Osteoblast (primary cell): ENCODE data around the gene CNPY2. TPM values are rescaled to one million over a fixed set of nuclear protein-coding genes. Genes with fewer than 3 reads are reported as not detected.
"Not testable (repeated sequence)": the region's sequence is repeated elsewhere in the genome, so short reads cannot be mapped to it uniquely, and the experiment has no call there.

Experiments used
- DNase-seq: peaks from one replicate; pipeline ENCODE4 v3.0.0; 2011; ENCODE audit warnings: low spot score, mixed read lengths; ENCODE audit not compliant: insufficient read length; ENCODE audit errors: missing footprints
- H2AFZ ChIP-seq: 2 replicates; pipeline ENCODE4 v1.6.0; 2011; ENCODE audit warnings: mild to moderate bottlenecking, low read length
- H3K27ac ChIP-seq: 2 replicates; pipeline ENCODE4 v1.5.1; 2011; ENCODE audit warnings: mild to moderate bottlenecking, low read depth, low read length, moderate library complexity
- H3K27me3 ChIP-seq: 2 replicates; pipeline ENCODE4 v1.6.0; 2012; ENCODE audit warnings: mild to moderate bottlenecking, control low read depth, inconsistent platforms, low read length, moderate library complexity; ENCODE audit not compliant: insufficient read depth
- H3K36me3 ChIP-seq: 2 replicates; pipeline ENCODE4 v1.5.1; 2011; ENCODE audit warnings: mild to moderate bottlenecking, low read length, control low read depth, moderate library complexity; ENCODE audit not compliant: insufficient read depth
- H3K4me1 ChIP-seq: 2 replicates; pipeline ENCODE4 v1.5.1; 2011; ENCODE audit warnings: mild to moderate bottlenecking, low read length, control low read depth, moderate library complexity; ENCODE audit not compliant: insufficient read depth
- H3K4me2 ChIP-seq: 2 replicates; pipeline ENCODE4 v1.6.0; 2011; ENCODE audit warnings: mild to moderate bottlenecking, low read length; ENCODE audit not compliant: insufficient read depth
- H3K4me3 ChIP-seq: fragments of 200-600 bp; sonication (generic); 3 replicates; pipeline ENCODE4 v1.5.1; 2012; ENCODE audit warnings: mild to moderate bottlenecking, low read length, inconsistent platforms; ENCODE audit not compliant: insufficient read depth
- H3K79me2 ChIP-seq: 2 replicates; pipeline ENCODE4 v1.6.0; 2012; ENCODE audit warnings: mild to moderate bottlenecking, low read length, control low read depth, inconsistent platforms; ENCODE audit not compliant: insufficient read depth
- H3K9me3 ChIP-seq: 2 replicates; pipeline ENCODE4 v1.5.1; 2011; ENCODE audit warnings: low read depth, low read length, control low read depth
- H4K20me1 ChIP-seq: 2 replicates; pipeline ENCODE4 v1.6.0; 2012; ENCODE audit warnings: mild to moderate bottlenecking, low read length, control low read depth; ENCODE audit not compliant: insufficient read depth
- CTCF ChIP-seq: IDR thresholded peaks from 2 replicates; pipeline ENCODE4 v1.5.1; 2011; ENCODE audit warnings: mild to moderate bottlenecking, low read depth, low read length, moderate library complexity; ENCODE audit errors: extremely low read depth
- total RNA-seq: library from RNA; depleted of rRNA; stranded (reverse); fragments of >200 nt; gene quantifications from 2 replicates; pipeline ENCODE4 v1.2.3, GENCODE V29; 2012

Gene CNPY2
- total RNA-seq, 1 donor = 82.5 TPM

- H3K4me2 ChIP-seq = no peak overlapping the region
- no peak overlapping the region for H3K27ac ChIP-seq
- H3K9me3 ChIP-seq = no peaks in the 10 kb centered on the region
- H3K36me3 ChIP-seq = peaks cover 79% of the 10 kb centered on the region
- H3K27me3 ChIP-seq = no peaks in the 10 kb centered on the region
- TF ChIP-seq CTCF = no peak
- H3K4me3 ChIP-seq = no peak overlapping the region
- H3K4me1 ChIP-seq = peaks cover 5% of the 10 kb centered on the region
- H4K20me1 ChIP-seq = peaks cover 5% of the 10 kb centered on the region
- H3K79me2 ChIP-seq = peaks cover 7% of the 10 kb centered on the region
- DNase-seq = no peak
- no peak overlapping the region for H2AFZ ChIP-seq
These were observed 33.8 kb downstream of the CNPY2 start for GRCh38 chr12:56282030-56282429.

GRCh38 chr12:56280849-56281248, 34.9 kb downstream of the CNPY2 start:
- TF ChIP-seq CTCF = no peak
- no peaks in the 10 kb centered on the region for H4K20me1 ChIP-seq
- no peaks in the 10 kb centered on the region for H3K79me2 ChIP-seq
- H3K9me3 ChIP-seq = no peaks in the 10 kb centered on the region
- no peak for DNase-seq
- no peak overlapping the region for H3K4me3 ChIP-seq
- H3K27me3 ChIP-seq = no peaks in the 10 kb centered on the region
- H3K27ac ChIP-seq = no peak overlapping the region
- H3K4me2 ChIP-seq = no peak overlapping the region
- no peaks in the 10 kb centered on the region for H3K4me1 ChIP-seq
- no peak overlapping the region for H2AFZ ChIP-seq
- peaks cover 78% of the 10 kb centered on the region for H3K36me3 ChIP-seq

GRCh38 chr12:56278905-56279304, 36.9 kb downstream of the CNPY2 start:
- no peak for TF ChIP-seq CTCF
- no peak overlapping the region for H3K27ac ChIP-seq
- no peak overlapping the region for H3K4me3 ChIP-seq
- no peaks in the 10 kb centered on the region for H4K20me1 ChIP-seq
- H3K79me2 ChIP-seq = no peaks in the 10 kb centered on the region
- H3K4me2 ChIP-seq = no peak overlapping the region
- peaks cover 86% of the 10 kb centered on the region for H3K36me3 ChIP-seq
- no peak for DNase-seq
- no peaks in the 10 kb centered on the region for H3K4me1 ChIP-seq
- H3K9me3 ChIP-seq = no peaks in the 10 kb centered on the region
- H2AFZ ChIP-seq = no peak overlapping the region
- no peaks in the 10 kb centered on the region for H3K27me3 ChIP-seq

GRCh38 chr12:56274299-56274698, 41.5 kb downstream of the CNPY2 start:
- no peak overlapping the region for H3K4me2 ChIP-seq
- peak; percentile 65 for DNase-seq
- peaks cover 85% of the 10 kb centered on the region for H3K36me3 ChIP-seq
- no peak for TF ChIP-seq CTCF
- H3K4me3 ChIP-seq = no peak overlapping the region
- H3K79me2 ChIP-seq = no peaks in the 10 kb centered on the region
- H3K27ac ChIP-seq = no peak overlapping the region
- no peaks in the 10 kb centered on the region for H3K9me3 ChIP-seq
- H3K27me3 ChIP-seq = no peaks in the 10 kb centered on the region
- H2AFZ ChIP-seq = no peak overlapping the region
- H3K4me1 ChIP-seq = no peaks in the 10 kb centered on the region
- H4K20me1 ChIP-seq = no peaks in the 10 kb centered on the region

GRCh38 chr12:56272468-56272867, 43.3 kb downstream of the CNPY2 start:
- peaks cover 70% of the 10 kb centered on the region for H3K36me3 ChIP-seq
- not testable (repeated sequence) for H3K9me3 ChIP-seq, H3K79me2 ChIP-seq, H3K4me2 ChIP-seq, H2AFZ ChIP-seq, H4K20me1 ChIP-seq, H3K27ac ChIP-seq, H3K27me3 ChIP-seq, H3K4me1 ChIP-seq, H3K4me3 ChIP-seq, DNase-seq
